OCI-LY3 (cell line): Measurements from ENCODE around the gene KLF5.
"Not testable (repeated sequence)": the region's sequence is repeated elsewhere in the genome, so short reads cannot be mapped to it uniquely, and the experiment has no call there.

Experiments used
- CTCF ChIP-seq: fragments of 200-600, 300-600 bp; sonication (generic); IDR thresholded peaks from 2 replicates; pipeline ENCODE4 v1.5.1; 2014; ENCODE audit warnings: antibody characterized with exemption, low read length, low read depth
- EZH2phosphoT487 ChIP-seq: fragments of 200-600 bp; shearing (Covaris generic); IDR thresholded peaks from 2 replicates; pipeline ENCODE4 v1.6.1; 2018; ENCODE audit warnings: antibody characterized with exemption, mixed run types, low read depth

DNA sequence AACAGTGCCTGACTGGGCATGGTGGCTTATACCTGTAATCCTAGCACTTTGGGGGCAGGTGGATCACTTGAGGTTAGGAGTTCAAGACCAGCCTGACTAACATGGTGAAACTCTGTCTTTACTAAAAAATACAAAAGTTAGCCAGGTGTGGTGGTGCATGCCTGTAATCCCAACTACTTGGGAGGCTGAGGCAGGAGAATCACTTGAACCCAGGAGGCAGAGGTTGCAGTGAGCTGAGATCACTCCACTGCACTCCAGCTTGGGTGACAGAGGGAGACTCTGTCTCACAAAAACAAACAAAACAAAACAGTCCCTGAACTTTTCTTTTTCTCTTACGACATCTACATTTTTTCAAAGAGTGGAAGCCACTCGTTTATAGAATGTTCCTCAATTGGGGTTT lies 10.2 kb upstream of the KLF5 start:
- not testable (repeated sequence) for TF ChIP-seq CTCF, EZH2phosphoT487
